Measurements from ENCODE around the gene NRXN3. TPM values are rescaled to one million over a fixed set of nuclear protein-coding genes. Genes with fewer than 3 reads are reported as not detected.

NRXN3 gene
- polyA plus RNA-seq, 1 donor (not counting 4 experiments of a cell fraction or from before 2014, with no cell fraction given), result 0.89 TPM

DNA sequence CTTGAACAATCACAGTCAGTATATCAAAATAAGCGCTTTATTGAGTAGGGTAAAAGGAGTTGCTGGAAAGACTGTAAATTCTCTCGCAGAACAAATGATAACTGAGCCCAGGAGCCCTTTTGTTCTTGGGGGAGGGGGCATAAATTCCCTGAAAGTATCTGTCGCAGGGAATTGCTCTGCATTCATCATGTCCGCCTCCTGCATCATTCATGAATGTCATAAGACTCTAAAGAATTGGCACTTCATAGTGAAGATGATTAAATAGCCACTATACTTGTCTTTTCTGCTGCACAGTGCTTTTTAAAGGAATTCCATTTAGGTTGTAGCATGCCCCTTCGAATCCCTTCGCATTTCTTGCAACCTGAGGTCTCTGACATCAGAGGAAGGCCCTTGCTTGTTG, 1278.8 kb downstream of the NRXN3 start:
- no peaks in the 10 kb centered on the region for H3K9me1 ChIP-seq (ENCODE audit: control insufficient read depth, extremely low read depth, insufficient read depth, low read length)
- no peaks in the 10 kb centered on the region for H3K79me2 ChIP-seq (ENCODE audit: control insufficient read depth, insufficient read depth, low read length)
- no peaks in the 10 kb centered on the region for H3K36me3 ChIP-seq (ENCODE audit: control insufficient read depth in 2 of 2, extremely low read depth in 1 of 2, insufficient read depth in 2 of 2, low read length in 2 of 2)
- no peak overlapping the region for H3K27ac ChIP-seq (ENCODE audit: control insufficient read depth, insufficient read depth, low read length)
- H3K27me3 ChIP-seq (ENCODE audit: control insufficient read depth, extremely low read depth, insufficient read depth, low read length), result no peaks in the 10 kb centered on the region
- H3K4me1 ChIP-seq (ENCODE audit: control insufficient read depth, extremely low read depth, insufficient read depth, low read length), result no peaks in the 10 kb centered on the region
- H3K9me3 ChIP-seq (ENCODE audit: control insufficient read depth, low read depth, low read length), result no peaks in the 10 kb centered on the region
- FAIRE-seq (no peak), DNase-seq (ENCODE audit: low read depth, low spot score) (no peak)
- dilution Hi-C loops (cut with MboI; ENCODE audit: extremely low pct_ligation_motif_present, low sequenced_read_pairs), result no loop called here
- H3K4me2 ChIP-seq (ENCODE audit: control insufficient read depth, extremely low read depth, insufficient read depth, low read depth, low read length), result no peak overlapping the region
- H3K9ac ChIP-seq (ENCODE audit: control insufficient read depth, extremely low read depth, insufficient read depth, low read length), result no peak overlapping the region
- TF ChIP-seq CTCF (optimal IDR thresholded peaks at IDR 0.05 in 1 of 3, IDR thresholded peaks at IDR 0.05 in 1 of 3, conservative IDR thresholded peaks at IDR 0.05 in 1 of 3; ENCODE audit: extremely low read depth in 1 of 3, insufficient read depth in 2 of 3, low read length in 3 of 3), result no peak
- TF ChIP-seq EZH2 (IDR thresholded peaks at IDR 0.05; ENCODE audit: low read length), result no peak
- H4K20me1 ChIP-seq (ENCODE audit: control insufficient read depth, extremely low read depth, insufficient read depth, low read length), result no peaks in the 10 kb centered on the region
- H2AFZ ChIP-seq (ENCODE audit: control insufficient read depth, low read length), result no peak overlapping the region
- H3K4me3 ChIP-seq (ENCODE audit: control insufficient read depth in 2 of 3, extremely low read depth in 1 of 3, insufficient read depth in 2 of 3, low read depth in 1 of 3, low read length in 3 of 3), result no peak overlapping the region

DNA sequence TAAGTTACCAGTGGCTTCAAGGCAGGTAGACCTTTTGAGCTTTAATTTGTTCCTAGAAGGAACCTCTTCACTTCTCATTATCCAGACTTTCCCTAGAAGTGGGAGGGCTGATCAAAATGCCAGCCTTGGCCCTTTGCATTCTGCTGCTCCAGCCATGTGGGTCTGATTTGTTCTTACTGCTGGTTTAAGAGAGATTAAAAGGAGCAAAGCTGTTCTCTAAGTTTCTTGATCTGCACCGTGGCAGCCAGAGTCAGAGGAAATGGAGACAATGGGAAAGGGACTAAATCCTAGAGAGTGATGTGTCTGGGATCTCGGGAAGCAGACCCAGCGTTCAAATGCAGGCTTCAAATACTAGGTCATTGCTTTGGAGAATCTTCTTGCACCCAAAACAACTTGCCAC, 1281.4 kb downstream of the NRXN3 start:
- TF ChIP-seq CTCF (optimal IDR thresholded peaks at IDR 0.05 in 1 of 3, IDR thresholded peaks at IDR 0.05 in 1 of 3, conservative IDR thresholded peaks at IDR 0.05 in 1 of 3; ENCODE audit: extremely low read depth in 1 of 3, insufficient read depth in 2 of 3, low read length in 3 of 3), result no peak
- TF ChIP-seq EZH2 (IDR thresholded peaks at IDR 0.05; ENCODE audit: low read length), result no peak
- Histone ChIP-seq H3K27ac (ENCODE audit: control insufficient read depth, insufficient read depth, low read length) (no peak overlapping the region), H3K9me1 (ENCODE audit: control insufficient read depth, extremely low read depth, insufficient read depth, low read length) (no peaks in the 10 kb centered on the region), H3K4me1 (ENCODE audit: control insufficient read depth, extremely low read depth, insufficient read depth, low read length) (no peaks in the 10 kb centered on the region), H3K4me3 (ENCODE audit: control insufficient read depth in 2 of 3, extremely low read depth in 1 of 3, insufficient read depth in 2 of 3, low read depth in 1 of 3, low read length in 3 of 3) (no peak overlapping the region), H3K9ac (ENCODE audit: control insufficient read depth, extremely low read depth, insufficient read depth, low read length) (no peak overlapping the region), H2AFZ (ENCODE audit: control insufficient read depth, low read length) (no peak overlapping the region), H3K4me2 (ENCODE audit: control insufficient read depth, extremely low read depth, insufficient read depth, low read depth, low read length) (no peak overlapping the region), H3K27me3 (ENCODE audit: control insufficient read depth, extremely low read depth, insufficient read depth, low read length) (no peaks in the 10 kb centered on the region), H3K36me3 (ENCODE audit: control insufficient read depth in 2 of 2, extremely low read depth in 1 of 2, insufficient read depth in 2 of 2, low read length in 2 of 2) (no peaks in the 10 kb centered on the region), H3K9me3 (ENCODE audit: control insufficient read depth, low read depth, low read length) (no peaks in the 10 kb centered on the region), H3K79me2 (ENCODE audit: control insufficient read depth, insufficient read depth, low read length) (no peaks in the 10 kb centered on the region), H4K20me1 (ENCODE audit: control insufficient read depth, extremely low read depth, insufficient read depth, low read length) (no peaks in the 10 kb centered on the region)
- dilution Hi-C loops (cut with MboI; ENCODE audit: extremely low pct_ligation_motif_present, low sequenced_read_pairs), result no loop called here
- no peak for FAIRE-seq
- no peak for DNase-seq (ENCODE audit: low read depth, low spot score)
